Measurements from ENCODE around the gene SHISA8. TPM values are rescaled to one million over a fixed set of nuclear protein-coding genes. Genes with fewer than 3 reads are reported as not detected.

Gene SHISA8
- total and polyA plus RNA-seq, 10 of the 15 experiments (the other 5 are each of a cell fraction or from before 2014, with no cell fraction given) = 0.06 to 10.1 (median 0.25) TPM

DNA sequence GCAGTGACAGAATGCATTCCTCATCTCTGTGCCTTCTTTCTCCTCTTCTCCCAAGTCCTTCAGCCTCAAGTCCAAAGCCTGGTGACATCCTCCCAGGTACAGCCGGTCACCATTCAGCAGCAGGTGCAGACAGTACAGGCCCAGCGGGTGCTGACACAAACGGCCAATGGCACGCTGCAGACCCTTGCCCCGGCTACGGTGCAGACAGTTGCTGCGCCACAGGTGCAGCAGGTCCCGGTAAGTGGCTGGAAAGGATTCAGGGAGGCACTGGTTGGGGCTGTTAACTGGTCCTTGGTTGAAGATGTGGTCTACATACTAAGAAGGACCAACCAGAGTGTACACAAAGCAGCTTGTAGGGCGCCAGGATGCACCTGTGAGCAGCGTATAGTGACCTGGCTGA is 46.3 kb downstream of the SHISA8 start (continued):
- TF ChIP-seq BCLAF1 (IDR thresholded peaks at IDR 0.05) (no peak), TARDBP (IDR thresholded peaks at IDR 0.05; ENCODE audit: borderline replicate concordance) (no peak), ZBED1 (IDR thresholded peaks at IDR 0.05; ENCODE audit: borderline replicate concordance) (no peak)

GRCh38 chr22:41863472-41863871 is 51.4 kb downstream of the SHISA8 start:
- ChIA-PET RAD21 (ENCODE audit: unreplicated experiment) (interaction anchor here (1.6 to 6.5 kb wide), 11 partner anchors 24 to 207 kb away, joined by 3 to 101 read pairs (median 18); partner anchors contain the start of genes CCDC134, MEI1, NAGA and SREBF2), CTCF (interaction anchor here (0.7 to 4.5 kb wide), 18 partner anchors 8 to 166 kb away, joined by 3 to 41 read pairs (median 4); partner anchors contain the start of gene SREBF2), POLR2A (interaction anchor here (0.5 to 11.8 kb wide), 14 partner anchors 9 to 795 kb away, joined by 3 to 135 read pairs (median 8); partner anchors contain the start of genes SREBF2 and TNFRSF13C), SMC1A (ENCODE audit: uncharacterized antibody, unreplicated experiment) (interaction anchor here (0.9 to 3.8 kb wide), 15 partner anchors 8 to 259 kb away, joined by 3 to 49 read pairs (median 17); partner anchors contain the start of genes CCDC134 and SREBF2)
- Histone ChIP-seq H3K9ac (ENCODE audit: control insufficient read depth, insufficient read depth, low read length) (no peak overlapping the region; the same call in 1 of the 2 replicates), H3K4me3 (0 out of 2 replicates have a peak overlapping the region, but pooled peaks have one; percentile 0), H3K27me3 (replicated peaks in 1 of 2; ENCODE audit: control insufficient read depth in 2 of 2, insufficient read depth in 2 of 2, low read length in 1 of 2) (no peaks in the 10 kb centered on the region), H3K36me3 (ENCODE audit: control insufficient read depth in 2 of 2, insufficient read depth in 2 of 2, low read length in 1 of 2) (peaks cover 12 to 16% of the 10 kb centered on the region in 2 experiments), H4K20me1 (ENCODE audit: control insufficient read depth, insufficient read depth) (no peaks in the 10 kb centered on the region; the same call in none of the 2 replicates), H3K4me1 (ENCODE audit: control insufficient read depth, insufficient read depth, low read length) (peaks cover 51% of the 10 kb centered on the region), H3K79me2 (ENCODE audit: control insufficient read depth, insufficient read depth, low read length) (peaks cover 65% of the 10 kb centered on the region), H2AFZ (ENCODE audit: control insufficient read depth, low read depth, low read length) (no peak overlapping the region), H3K9me3 (replicated peaks; ENCODE audit: control insufficient read depth, insufficient read depth, low read length) (no peaks in the 10 kb centered on the region), H3K4me2 (ENCODE audit: control insufficient read depth, insufficient read depth) (peak overlapping the region; percentile 92), H3K27ac (ENCODE audit: control insufficient read depth, insufficient read depth) (peak overlapping the region; percentile 97)
- DNase-seq (ENCODE audit: low read depth, low spot score) (no peak), FAIRE-seq (no peak), ATAC-seq (no peak)
- in situ Hi-C loops (cut with MboI) (no loop called here), intact Hi-C loops (cut with micrococcal nuclease; ENCODE audit: unreplicated experiment) (loop anchor here (2.0 to 5.0 kb wide), 2 partner anchors 77 to 166 kb away; partner anchors contain the start of gene MEI1)
- TF ChIP-seq CHD2 (IDR thresholded peaks at IDR 0.05; ENCODE audit: borderline replicate concordance, low read depth, low read length) = no peak
- TF ChIP-seq ATF7 (IDR thresholded peaks at IDR 0.05; ENCODE audit: low read depth) = no peak
- no peak for TF ChIP-seq SIX5 (IDR thresholded peaks at IDR 0.05; ENCODE audit: low read depth, low read length, severe bottlenecking)
- TF ChIP-seq MTA3 (IDR thresholded peaks at IDR 0.05; ENCODE audit: borderline replicate concordance, low read length) = no peak
- no TSS peak for BruUV-seq (replicated peaks)
- WGBS (ENCODE audit: insufficient coverage, insufficient replicate concordance, low lambda C conversion rate, missing lambda C conversion rate) = 96% methylated on average over 2 of the region's 2 CpGs
